ENCODE data around the gene ZNF726.
"Not testable (repeated sequence)": the region's sequence is repeated elsewhere in the genome, so short reads cannot be mapped to it uniquely, and the experiment has no call there.

Gene ZNF726
- 1.6 to 3.9 (median 2.9) reads per million in 3 donors for total RNA-seq

DNA sequence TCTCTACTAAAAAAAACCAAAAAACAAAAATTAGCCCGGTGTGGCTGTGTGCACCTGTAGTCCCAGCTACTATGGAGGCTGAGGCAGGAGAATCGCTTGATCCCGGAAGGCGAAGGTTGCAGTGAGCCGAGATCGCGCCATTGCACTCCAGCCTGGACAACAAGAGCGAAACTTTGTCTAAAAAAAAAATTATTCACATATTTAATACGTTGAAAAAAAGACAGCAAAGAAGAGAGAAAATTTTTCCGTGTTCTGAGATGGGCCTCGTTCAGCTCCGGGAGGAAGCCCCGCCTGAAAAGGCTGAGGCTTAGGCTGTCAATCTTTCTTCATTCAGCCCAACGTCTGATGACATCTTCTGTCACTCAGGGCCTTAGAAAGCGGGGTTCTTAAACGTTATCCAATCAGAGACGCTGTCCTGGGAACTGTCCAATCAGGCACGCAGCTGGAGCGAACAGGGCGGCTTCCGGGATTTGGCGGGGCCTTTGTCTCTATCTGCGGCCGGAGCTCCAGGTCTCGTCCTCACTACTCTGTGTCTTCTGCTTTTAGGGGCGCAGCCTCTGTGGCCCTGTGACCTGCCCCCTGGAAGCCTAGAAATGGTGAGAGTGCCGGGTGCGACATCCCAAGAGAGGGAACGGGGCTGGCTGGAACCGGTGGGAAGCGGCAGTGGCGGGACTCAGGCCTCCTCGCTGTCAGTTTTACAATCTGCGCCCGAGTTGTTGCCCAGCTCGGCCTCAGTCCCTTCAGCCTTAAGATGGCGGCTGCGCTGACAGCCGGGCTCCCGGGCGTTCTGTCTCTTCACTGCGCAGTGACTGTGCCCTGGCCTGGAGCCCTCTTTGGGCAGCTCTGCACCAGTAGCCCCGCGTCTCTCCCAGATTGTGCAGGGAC lies at the start of gene ZNF726:
Gene ZNF726, plus strand, starts transcription at position 485 of the 885 bp plus-strand sequence. Its CDS starts 109 bp downstream, at position 594.
- H3K36me3 ChIP-seq (ENCODE audit: control insufficient read depth, insufficient read depth, low read length): no peaks in the 10 kb centered on the region
- peak; percentile 75 to 84 (median 81) for DNase-seq
- no peaks in the 10 kb centered on the region for H3K27me3 ChIP-seq (replicated peaks; ENCODE audit: control insufficient read depth, insufficient read depth, low read length, poor library complexity, severe bottlenecking)
- peak within 1 kb of the TSS; percentile 42 for H3K27ac ChIP-seq (ENCODE audit: insufficient read depth, low read length, poor library complexity, severe bottlenecking)
- H3K4me3 ChIP-seq (ENCODE audit: insufficient read depth, low read depth, low read length, poor library complexity, severe bottlenecking): peak within 1 kb of the TSS; percentile 57
- no peaks in the 10 kb centered on the region for H3K9me3 ChIP-seq (ENCODE audit: control insufficient read depth, low read length)
- H3K4me1 ChIP-seq (ENCODE audit: control insufficient read depth, insufficient read depth, low read length, poor library complexity, severe bottlenecking): no peaks in the 10 kb centered on the region

DNA sequence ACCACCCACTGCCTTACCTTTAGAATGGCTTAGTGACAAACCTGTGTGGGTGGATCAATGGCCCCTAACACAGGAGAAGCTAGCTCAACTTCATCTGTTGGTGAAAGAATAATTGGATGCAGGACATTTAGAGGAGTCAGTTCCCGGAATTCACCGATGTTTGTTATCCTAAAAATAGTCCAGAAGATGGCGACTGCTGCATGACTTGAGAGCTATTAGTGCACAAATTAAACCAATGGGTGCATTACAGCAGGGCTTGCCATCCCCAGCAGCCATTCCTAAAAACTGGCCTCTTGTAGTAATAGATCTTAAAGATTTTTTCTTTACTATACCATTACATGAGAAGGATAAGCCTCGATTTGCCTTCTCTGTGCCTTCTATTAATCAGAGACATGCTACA lies 46.8 kb upstream of the ZNF726 start:
- H3K27me3 ChIP-seq (replicated peaks; ENCODE audit: control insufficient read depth, insufficient read depth, low read length, poor library complexity, severe bottlenecking): no peaks in the 10 kb centered on the region
- H3K4me3 ChIP-seq (ENCODE audit: insufficient read depth, low read depth, low read length, poor library complexity, severe bottlenecking): no peak overlapping the region
- DNase-seq: no peak
- no peaks in the 10 kb centered on the region for H3K36me3 ChIP-seq (ENCODE audit: control insufficient read depth, insufficient read depth, low read length)
- no peaks in the 10 kb centered on the region for H3K4me1 ChIP-seq (ENCODE audit: control insufficient read depth, insufficient read depth, low read length, poor library complexity, severe bottlenecking)
- H3K9me3 ChIP-seq (ENCODE audit: control insufficient read depth, low read length): no peaks in the 10 kb centered on the region
- H3K27ac ChIP-seq (ENCODE audit: insufficient read depth, low read length, poor library complexity, severe bottlenecking): no peak overlapping the region

DNA sequence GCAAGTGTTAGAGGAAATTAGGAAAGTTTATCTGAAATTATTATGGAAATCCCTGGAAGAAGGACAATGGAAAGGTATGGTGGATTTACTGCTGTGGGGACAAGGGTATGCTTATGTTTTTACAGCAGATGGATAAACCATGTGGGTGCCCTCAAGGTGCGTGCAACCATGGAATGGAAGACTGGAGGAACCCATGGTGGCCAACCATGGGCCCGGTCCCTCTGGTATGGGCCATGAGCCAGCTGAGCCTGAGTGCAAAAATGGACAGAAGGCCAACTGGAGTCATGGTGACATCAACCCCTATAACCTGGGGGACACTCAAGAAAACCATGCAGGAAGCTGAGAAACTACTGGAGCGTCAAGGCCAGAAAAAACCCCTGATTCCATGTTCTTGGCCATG lies 46.1 kb upstream of the ZNF726 start:
- H3K27ac ChIP-seq (ENCODE audit: insufficient read depth, low read length, poor library complexity, severe bottlenecking): no peak overlapping the region
- H3K4me3 ChIP-seq (ENCODE audit: insufficient read depth, low read depth, low read length, poor library complexity, severe bottlenecking): no peak overlapping the region
- no peak for DNase-seq
- no peaks in the 10 kb centered on the region for H3K9me3 ChIP-seq (ENCODE audit: control insufficient read depth, low read length)
- H3K36me3 ChIP-seq (ENCODE audit: control insufficient read depth, insufficient read depth, low read length): no peaks in the 10 kb centered on the region
- H3K4me1 ChIP-seq (ENCODE audit: control insufficient read depth, insufficient read depth, low read length, poor library complexity, severe bottlenecking): no peaks in the 10 kb centered on the region
- H3K27me3 ChIP-seq (replicated peaks; ENCODE audit: control insufficient read depth, insufficient read depth, low read length, poor library complexity, severe bottlenecking): no peaks in the 10 kb centered on the region

DNA sequence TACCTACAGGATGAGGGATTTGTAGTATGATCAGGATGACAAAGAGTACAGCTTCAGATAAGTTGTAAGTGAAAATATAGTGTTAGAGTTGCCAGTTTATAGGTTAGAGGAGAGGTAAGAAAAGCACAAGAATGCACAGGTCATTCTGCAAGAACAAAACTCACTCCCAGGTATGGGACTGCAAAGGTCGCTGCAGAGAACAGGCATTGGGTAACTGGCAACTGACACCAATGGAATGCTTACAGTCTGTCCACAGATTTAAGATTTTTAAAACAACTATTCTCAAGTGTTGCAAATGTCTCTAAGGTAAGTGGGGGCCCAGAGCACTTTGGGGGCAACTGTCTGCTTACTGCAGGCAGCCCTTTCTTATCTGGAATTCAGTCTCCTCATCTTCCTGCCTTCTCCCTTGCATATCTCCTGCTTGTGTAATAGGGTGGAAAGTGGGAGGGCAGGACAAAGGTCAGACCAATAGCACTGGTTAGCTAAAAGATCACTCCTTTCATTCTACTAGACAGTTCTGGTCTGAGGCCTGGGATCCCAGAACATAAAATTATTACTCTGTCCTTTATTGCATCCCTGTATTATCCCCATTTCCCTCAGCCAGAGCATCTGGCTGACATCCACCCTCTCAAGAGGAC lies 42.3 kb upstream of the ZNF726 start:
- no peaks in the 10 kb centered on the region for H3K4me1 ChIP-seq (ENCODE audit: control insufficient read depth, insufficient read depth, low read length, poor library complexity, severe bottlenecking)
- no peak overlapping the region for H3K4me3 ChIP-seq (ENCODE audit: insufficient read depth, low read depth, low read length, poor library complexity, severe bottlenecking)
- H3K27me3 ChIP-seq (replicated peaks; ENCODE audit: control insufficient read depth, insufficient read depth, low read length, poor library complexity, severe bottlenecking): no peaks in the 10 kb centered on the region
- no peak overlapping the region for H3K27ac ChIP-seq (ENCODE audit: insufficient read depth, low read length, poor library complexity, severe bottlenecking)
- no peak for DNase-seq
- H3K9me3 ChIP-seq (ENCODE audit: control insufficient read depth, low read length): no peaks in the 10 kb centered on the region
- no peaks in the 10 kb centered on the region for H3K36me3 ChIP-seq (ENCODE audit: control insufficient read depth, insufficient read depth, low read length)

DNA sequence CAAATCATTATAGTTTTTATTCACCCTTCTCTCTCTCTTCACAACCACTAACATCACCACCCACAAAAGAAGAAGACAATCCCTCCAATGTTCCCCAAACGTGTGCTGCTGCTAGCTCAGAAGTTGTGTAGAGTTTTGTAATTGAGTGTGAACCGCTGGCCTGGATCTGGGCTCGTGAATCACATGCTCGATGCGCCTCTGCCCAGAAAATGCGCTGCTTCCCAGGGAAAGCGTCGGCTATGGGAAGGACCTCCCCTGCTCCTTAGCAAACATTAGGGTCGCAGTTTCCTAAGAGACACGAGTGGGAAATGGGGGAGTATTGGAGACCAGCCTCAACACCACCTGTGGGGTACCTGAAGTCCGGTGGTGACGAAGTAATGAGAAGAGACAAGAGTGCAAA lies 38.4 kb upstream of the ZNF726 start:
- Histone ChIP-seq H3K27ac (ENCODE audit: insufficient read depth, low read length, poor library complexity, severe bottlenecking) (no peak overlapping the region), H3K4me1 (ENCODE audit: control insufficient read depth, insufficient read depth, low read length, poor library complexity, severe bottlenecking) (no peaks in the 10 kb centered on the region), H3K36me3 (ENCODE audit: control insufficient read depth, insufficient read depth, low read length) (no peaks in the 10 kb centered on the region), H3K9me3 (ENCODE audit: control insufficient read depth, low read length) (no peaks in the 10 kb centered on the region), H3K4me3 (ENCODE audit: insufficient read depth, low read depth, low read length, poor library complexity, severe bottlenecking) (no peak overlapping the region), H3K27me3 (replicated peaks; ENCODE audit: control insufficient read depth, insufficient read depth, low read length, poor library complexity, severe bottlenecking) (no peaks in the 10 kb centered on the region)
- DNase-seq: no peak

DNA sequence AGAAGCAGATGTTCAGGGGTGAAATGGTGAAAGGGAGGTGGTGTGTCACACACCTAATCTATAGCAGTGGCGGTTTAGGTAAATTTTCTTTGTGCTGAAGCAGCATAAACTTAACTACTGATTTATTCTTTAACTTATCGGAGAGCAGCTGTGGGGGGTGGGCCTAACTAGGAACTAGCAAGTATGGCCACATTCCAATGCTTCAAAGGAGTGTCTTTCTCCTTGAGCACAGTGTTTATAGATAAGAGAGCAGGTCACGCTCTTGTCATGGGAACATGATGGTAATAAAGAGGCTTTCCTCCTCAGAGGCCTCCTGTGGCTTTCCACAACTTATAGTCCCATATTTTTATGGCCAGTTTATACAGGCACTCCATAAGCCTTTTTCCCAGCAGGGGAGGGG lies 37.9 kb upstream of the ZNF726 start:
- H3K27ac ChIP-seq (ENCODE audit: insufficient read depth, low read length, poor library complexity, severe bottlenecking); H3K4me3 ChIP-seq (ENCODE audit: insufficient read depth, low read depth, low read length, poor library complexity, severe bottlenecking); H3K36me3 ChIP-seq (ENCODE audit: control insufficient read depth, insufficient read depth, low read length); H3K9me3 ChIP-seq (ENCODE audit: control insufficient read depth, low read length); H3K4me1 ChIP-seq (ENCODE audit: control insufficient read depth, insufficient read depth, low read length, poor library complexity, severe bottlenecking); H3K27me3 ChIP-seq (replicated peaks; ENCODE audit: control insufficient read depth, insufficient read depth, low read length, poor library complexity, severe bottlenecking); DNase-seq: not testable (repeated sequence)

DNA sequence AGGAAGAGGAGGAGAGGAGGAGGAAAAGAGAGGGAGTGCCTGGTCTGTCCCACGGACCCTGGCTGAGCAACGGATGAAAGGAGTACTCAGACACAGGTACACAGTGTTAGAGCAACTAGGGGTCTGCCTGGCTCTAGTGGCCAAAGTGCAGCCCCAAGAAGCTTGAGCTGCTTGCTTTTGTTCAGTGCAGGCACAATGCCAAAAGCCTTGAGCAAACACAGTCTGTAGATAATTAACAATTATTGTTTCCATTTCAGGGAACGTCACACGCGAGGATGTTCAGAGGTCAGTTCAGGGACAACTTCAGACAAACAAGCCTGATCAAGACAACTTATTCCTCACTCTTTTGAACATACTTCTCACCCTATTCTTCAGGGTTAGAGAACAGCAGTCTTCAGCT lies 32.2 kb upstream of the ZNF726 start:
- Histone ChIP-seq H3K27me3 (replicated peaks; ENCODE audit: control insufficient read depth, insufficient read depth, low read length, poor library complexity, severe bottlenecking) (no peaks in the 10 kb centered on the region), H3K4me3 (ENCODE audit: insufficient read depth, low read depth, low read length, poor library complexity, severe bottlenecking) (no peak overlapping the region), H3K9me3 (ENCODE audit: control insufficient read depth, low read length) (no peaks in the 10 kb centered on the region), H3K27ac (ENCODE audit: insufficient read depth, low read length, poor library complexity, severe bottlenecking) (no peak overlapping the region), H3K4me1 (ENCODE audit: control insufficient read depth, insufficient read depth, low read length, poor library complexity, severe bottlenecking) (no peaks in the 10 kb centered on the region), H3K36me3 (ENCODE audit: control insufficient read depth, insufficient read depth, low read length) (no peaks in the 10 kb centered on the region)
- no peak for DNase-seq

DNA sequence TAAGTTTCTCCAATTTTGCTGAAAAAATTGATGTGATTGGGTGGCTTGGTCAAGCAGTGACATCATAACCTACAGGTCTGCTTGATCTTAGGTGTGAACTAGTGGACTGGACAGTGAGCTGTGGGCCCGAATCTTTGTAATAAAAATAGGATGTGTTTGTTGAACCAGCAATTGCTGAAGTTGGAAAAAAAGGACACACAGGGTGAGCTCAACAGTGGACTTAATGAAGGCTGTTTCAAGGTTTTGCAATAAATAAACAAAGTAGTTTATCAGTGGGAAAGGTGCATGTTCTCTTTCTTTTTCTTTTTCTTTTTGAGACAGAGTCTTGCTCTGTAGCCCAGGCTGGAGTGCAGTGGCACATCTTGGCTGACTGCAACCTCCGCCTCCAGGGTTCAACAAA lies 30.3 kb upstream of the ZNF726 start:
- Histone ChIP-seq H3K4me3 (ENCODE audit: insufficient read depth, low read depth, low read length, poor library complexity, severe bottlenecking) (no peak overlapping the region), H3K9me3 (ENCODE audit: control insufficient read depth, low read length) (no peaks in the 10 kb centered on the region), H3K27me3 (replicated peaks; ENCODE audit: control insufficient read depth, insufficient read depth, low read length, poor library complexity, severe bottlenecking) (no peaks in the 10 kb centered on the region), H3K4me1 (ENCODE audit: control insufficient read depth, insufficient read depth, low read length, poor library complexity, severe bottlenecking) (no peaks in the 10 kb centered on the region), H3K27ac (ENCODE audit: insufficient read depth, low read length, poor library complexity, severe bottlenecking) (no peak overlapping the region), H3K36me3 (ENCODE audit: control insufficient read depth, insufficient read depth, low read length) (no peaks in the 10 kb centered on the region)
- DNase-seq: no peak

DNA sequence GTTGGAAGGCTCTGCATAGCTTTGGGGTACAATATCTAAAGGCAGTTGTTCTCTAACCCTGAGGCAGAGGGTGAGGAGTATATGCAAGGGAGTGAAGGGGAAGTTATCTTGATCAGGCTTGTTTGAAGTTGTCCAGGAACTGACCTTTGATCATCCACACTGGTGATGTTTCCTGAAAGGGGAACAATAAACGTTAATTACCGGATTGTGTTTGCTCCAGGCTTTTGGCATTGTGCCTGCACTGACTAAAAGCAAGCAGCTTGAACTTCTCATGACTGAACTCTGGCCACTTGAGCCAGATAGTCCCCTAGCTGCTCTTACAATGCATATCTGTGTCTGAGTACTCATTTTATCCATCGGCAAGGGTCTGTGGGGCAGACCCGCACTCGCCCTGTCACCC lies 27.0 kb upstream of the ZNF726 start:
- no peak for DNase-seq
- Histone ChIP-seq H3K9me3 (ENCODE audit: control insufficient read depth, low read length) (no peaks in the 10 kb centered on the region), H3K36me3 (ENCODE audit: control insufficient read depth, insufficient read depth, low read length) (no peaks in the 10 kb centered on the region), H3K27ac (ENCODE audit: insufficient read depth, low read length, poor library complexity, severe bottlenecking) (no peak overlapping the region), H3K27me3 (replicated peaks; ENCODE audit: control insufficient read depth, insufficient read depth, low read length, poor library complexity, severe bottlenecking) (no peaks in the 10 kb centered on the region), H3K4me3 (ENCODE audit: insufficient read depth, low read depth, low read length, poor library complexity, severe bottlenecking) (no peak overlapping the region), H3K4me1 (ENCODE audit: control insufficient read depth, insufficient read depth, low read length, poor library complexity, severe bottlenecking) (no peaks in the 10 kb centered on the region)

DNA sequence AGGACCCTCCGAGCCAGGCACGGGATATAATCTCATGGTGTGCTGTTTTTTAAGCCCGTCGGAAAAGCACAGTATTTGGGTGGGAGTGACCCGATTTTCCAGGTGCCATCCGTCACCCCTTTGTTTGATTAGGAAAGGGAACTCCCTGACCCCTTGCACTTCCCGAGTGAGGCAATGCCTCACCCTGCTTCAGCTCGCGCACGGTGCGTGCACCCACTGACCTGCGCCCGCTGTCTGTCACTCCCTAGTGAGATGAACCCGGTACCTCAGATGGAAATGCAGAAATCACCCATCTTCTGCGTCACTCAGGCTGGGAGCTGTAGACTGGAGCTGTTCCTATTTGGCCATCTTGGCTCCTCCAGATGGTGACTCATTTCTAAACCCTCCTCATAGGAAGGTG lies 18.6 kb upstream of the ZNF726 start:
- not testable (repeated sequence) for DNase-seq; H3K36me3 ChIP-seq (ENCODE audit: control insufficient read depth, insufficient read depth, low read length); H3K9me3 ChIP-seq (ENCODE audit: control insufficient read depth, low read length); H3K27me3 ChIP-seq (replicated peaks; ENCODE audit: control insufficient read depth, insufficient read depth, low read length, poor library complexity, severe bottlenecking); H3K4me3 ChIP-seq (ENCODE audit: insufficient read depth, low read depth, low read length, poor library complexity, severe bottlenecking); H3K27ac ChIP-seq (ENCODE audit: insufficient read depth, low read length, poor library complexity, severe bottlenecking); H3K4me1 ChIP-seq (ENCODE audit: control insufficient read depth, insufficient read depth, low read length, poor library complexity, severe bottlenecking)
